ENCODE results near the gene KIAA1671.

Gene KIAA1671

GRCh38 chr22:25071720-25072119 is 119.2 kb downstream of the KIAA1671 start:
- Histone ChIP-seq H3K9ac (ENCODE audit: low read length) (no peak overlapping the region), H3K27me3 (ENCODE audit: insufficient read depth, low read length) (no peaks in the 10 kb centered on the region), H3K9me2 (ENCODE audit: low read depth, low read length) (no peaks in the 10 kb centered on the region), H3K36me3 (ENCODE audit: insufficient read depth, low read length) (no peaks in the 10 kb centered on the region), H3K9me3 (ENCODE audit: low read length) (no peaks in the 10 kb centered on the region), H3K4me2 (ENCODE audit: low read length) (no peak overlapping the region), H4K20me1 (ENCODE audit: insufficient read depth, low read length) (no peaks in the 10 kb centered on the region), H3K4me3 (ENCODE audit: low read depth, low read length, poor library complexity, severe bottlenecking) (no peak overlapping the region), H3K27ac (ENCODE audit: low read depth, low read length, poor library complexity, severe bottlenecking) (no peak overlapping the region), H3F3A (ENCODE audit: insufficient read depth, low read length) (no peaks in the 10 kb centered on the region), H3K79me2 (ENCODE audit: insufficient read depth, low read length) (no peaks in the 10 kb centered on the region), H3K4me1 (ENCODE audit: insufficient read depth, low read length, severe bottlenecking) (no peaks in the 10 kb centered on the region), H2AFZ (ENCODE audit: low read length) (no peak overlapping the region)
- no peak for TF ChIP-seq EZH2 (IDR thresholded peaks at IDR 0.05; ENCODE audit: borderline replicate concordance, low read length)
- no peak for TF ChIP-seq CTCF (IDR thresholded peaks at IDR 0.05; ENCODE audit: low read length)

- Histone ChIP-seq H3K27ac (ENCODE audit: low read depth, low read length, poor library complexity, severe bottlenecking) (no peak overlapping the region), H3F3A (ENCODE audit: insufficient read depth, low read length) (no peaks in the 10 kb centered on the region), H3K4me2 (ENCODE audit: low read length) (no peak overlapping the region), H3K4me1 (ENCODE audit: insufficient read depth, low read length, severe bottlenecking) (no peaks in the 10 kb centered on the region), H3K27me3 (ENCODE audit: insufficient read depth, low read length) (no peaks in the 10 kb centered on the region), H3K9ac (ENCODE audit: low read length) (no peak overlapping the region), H3K36me3 (ENCODE audit: insufficient read depth, low read length) (no peaks in the 10 kb centered on the region), H3K79me2 (ENCODE audit: insufficient read depth, low read length) (no peaks in the 10 kb centered on the region), H3K9me3 (ENCODE audit: low read length) (no peaks in the 10 kb centered on the region), H4K20me1 (ENCODE audit: insufficient read depth, low read length) (no peaks in the 10 kb centered on the region), H2AFZ (ENCODE audit: low read length) (no peak overlapping the region), H3K9me2 (ENCODE audit: low read depth, low read length) (no peaks in the 10 kb centered on the region), H3K4me3 (ENCODE audit: low read depth, low read length, poor library complexity, severe bottlenecking) (no peak overlapping the region)
- TF ChIP-seq EZH2 (IDR thresholded peaks at IDR 0.05; ENCODE audit: borderline replicate concordance, low read length) = no peak
- no peak for TF ChIP-seq CTCF (IDR thresholded peaks at IDR 0.05; ENCODE audit: low read length)
Measured at GRCh38 chr22:25072406-25072805, 119.9 kb downstream of the KIAA1671 start.

GRCh38 chr22:25076336-25076735 is 123.8 kb downstream of the KIAA1671 start:
- no peaks in the 10 kb centered on the region for H3K9me3 ChIP-seq (ENCODE audit: low read length)
- H3K4me3 ChIP-seq (ENCODE audit: low read depth, low read length, poor library complexity, severe bottlenecking) = no peak overlapping the region
- no peaks in the 10 kb centered on the region for H3K36me3 ChIP-seq (ENCODE audit: insufficient read depth, low read length)
- no peak overlapping the region for H3K27ac ChIP-seq (ENCODE audit: low read depth, low read length, poor library complexity, severe bottlenecking)
- no peak overlapping the region for H2AFZ ChIP-seq (ENCODE audit: low read length)
- no peaks in the 10 kb centered on the region for H4K20me1 ChIP-seq (ENCODE audit: insufficient read depth, low read length)
- no peaks in the 10 kb centered on the region for H3F3A ChIP-seq (ENCODE audit: insufficient read depth, low read length)
- no peaks in the 10 kb centered on the region for H3K4me1 ChIP-seq (ENCODE audit: insufficient read depth, low read length, severe bottlenecking)
- no peaks in the 10 kb centered on the region for H3K79me2 ChIP-seq (ENCODE audit: insufficient read depth, low read length)
- no peaks in the 10 kb centered on the region for H3K9me2 ChIP-seq (ENCODE audit: low read depth, low read length)
- no peak for TF ChIP-seq EZH2 (IDR thresholded peaks at IDR 0.05; ENCODE audit: borderline replicate concordance, low read length)
- no peak for TF ChIP-seq CTCF (IDR thresholded peaks at IDR 0.05; ENCODE audit: low read length)
- no peak overlapping the region for H3K9ac ChIP-seq (ENCODE audit: low read length)
- no peak overlapping the region for H3K4me2 ChIP-seq (ENCODE audit: low read length)
- 0 out of 2 replicates have a peak, but pooled peaks cover 3% of the 10 kb centered on the region for H3K27me3 ChIP-seq (ENCODE audit: insufficient read depth, low read length)
